Measurements from ENCODE around the gene RABGAP1L. TPM values are rescaled to one million over a fixed set of nuclear protein-coding genes. Genes with fewer than 3 reads are reported as not detected.
"Not testable (repeated sequence)": the region's sequence is repeated elsewhere in the genome, so short reads cannot be mapped to it uniquely, and the experiment has no call there.

RABGAP1L gene
- total RNA-seq, 6 experiments from 2014 or later = 11.7 to 23.1 (median 18.5) TPM

DNA sequence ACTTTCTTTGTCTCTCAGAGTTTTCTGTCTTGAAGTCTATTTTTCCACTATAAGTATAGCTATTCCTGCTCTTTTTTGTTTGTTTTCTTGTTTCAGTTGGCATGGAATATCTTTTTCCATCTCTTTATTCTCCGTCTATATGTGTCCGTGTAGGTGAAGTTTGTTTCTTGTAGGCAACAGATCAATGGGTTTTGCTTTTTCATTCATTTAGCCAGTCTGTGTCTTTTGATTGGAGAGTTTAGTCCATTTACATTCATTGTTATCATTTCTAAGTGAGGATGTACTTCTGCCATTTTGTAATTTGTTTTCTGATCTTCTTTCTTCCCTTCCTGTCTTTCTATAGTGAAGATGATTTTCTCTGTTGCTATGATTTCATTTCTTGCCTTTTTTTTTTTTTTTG lies 155.9 kb downstream of the RABGAP1L start:
- ATAC-seq (no peak), DNase-seq (no peak)
- no peaks in the 10 kb centered on the region for H3K4me1 ChIP-seq
- H3K36me3 ChIP-seq = no peaks in the 10 kb centered on the region
- intact Hi-C loops (cut with DNase I) = no loop called here
- no peak overlapping the region for H3K27ac ChIP-seq
- no peak overlapping the region for H3K4me3 ChIP-seq
- no CpG with 5 or more reads among the region's 2 CpGs for WGBS (ENCODE audit: insufficient coverage, low coverage, low lambda C conversion rate, missing lambda C conversion rate)
- TF ChIP-seq POLR2A (IDR thresholded peaks at IDR 0.05) = no peak
- no peaks in the 10 kb centered on the region for H3K27me3 ChIP-seq
- H3K9me3 ChIP-seq = peaks cover 0 to 12% (median 0%) of the 10 kb centered on the region in 4 donors

DNA sequence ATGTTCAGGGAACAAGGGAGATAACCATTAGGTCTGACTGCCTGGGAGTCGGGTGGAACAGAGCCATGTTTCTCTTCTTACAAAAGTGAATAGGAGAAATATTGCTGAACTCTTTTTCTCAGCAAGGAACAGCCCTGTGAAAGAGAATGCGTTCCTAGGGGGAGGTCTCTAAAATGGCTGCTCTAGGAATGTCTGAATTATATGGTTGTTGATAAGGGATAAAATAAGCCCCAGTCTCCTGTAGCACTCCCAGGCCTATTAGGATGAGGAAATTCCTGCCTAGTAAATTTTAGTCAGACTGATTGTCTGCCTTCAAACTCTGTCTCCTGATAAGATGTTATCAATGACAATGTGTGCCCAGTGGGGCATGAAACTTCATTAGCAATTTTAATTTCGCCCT lies 161.6 kb downstream of the RABGAP1L start:
- H3K9me3 ChIP-seq; H3K4me1 ChIP-seq; ATAC-seq; H3K27ac ChIP-seq; H3K36me3 ChIP-seq; H3K4me3 ChIP-seq; intact Hi-C loops (cut with DNase I); DNase-seq; H3K27me3 ChIP-seq: not testable (repeated sequence)
- WGBS (ENCODE audit: insufficient coverage, low coverage, low lambda C conversion rate, missing lambda C conversion rate) = 100% methylated on average over 3 of the region's 3 CpGs

GRCh38 chr1:174322202-174322862 lies 163.0 kb downstream of the RABGAP1L start:
- intact Hi-C loops (cut with DNase I) = no loop called here
- no peak overlapping the region for H3K27ac ChIP-seq
- DNase-seq = no peak
- peaks cover 0 to 2% (median 0%) of the 10 kb centered on the region in 4 donors for H3K9me3 ChIP-seq
- no peaks in the 10 kb centered on the region for H3K27me3 ChIP-seq
- H3K36me3 ChIP-seq = no peaks in the 10 kb centered on the region
- WGBS (ENCODE audit: insufficient coverage, low coverage, low lambda C conversion rate, missing lambda C conversion rate) = 78% methylated on average over 1 of the region's 1 CpG
- no peak overlapping the region for H3K4me3 ChIP-seq
- ATAC-seq = no peak
- TF ChIP-seq POLR2A (IDR thresholded peaks at IDR 0.05) = no peak
- TF ChIP-seq, protein P1, sequence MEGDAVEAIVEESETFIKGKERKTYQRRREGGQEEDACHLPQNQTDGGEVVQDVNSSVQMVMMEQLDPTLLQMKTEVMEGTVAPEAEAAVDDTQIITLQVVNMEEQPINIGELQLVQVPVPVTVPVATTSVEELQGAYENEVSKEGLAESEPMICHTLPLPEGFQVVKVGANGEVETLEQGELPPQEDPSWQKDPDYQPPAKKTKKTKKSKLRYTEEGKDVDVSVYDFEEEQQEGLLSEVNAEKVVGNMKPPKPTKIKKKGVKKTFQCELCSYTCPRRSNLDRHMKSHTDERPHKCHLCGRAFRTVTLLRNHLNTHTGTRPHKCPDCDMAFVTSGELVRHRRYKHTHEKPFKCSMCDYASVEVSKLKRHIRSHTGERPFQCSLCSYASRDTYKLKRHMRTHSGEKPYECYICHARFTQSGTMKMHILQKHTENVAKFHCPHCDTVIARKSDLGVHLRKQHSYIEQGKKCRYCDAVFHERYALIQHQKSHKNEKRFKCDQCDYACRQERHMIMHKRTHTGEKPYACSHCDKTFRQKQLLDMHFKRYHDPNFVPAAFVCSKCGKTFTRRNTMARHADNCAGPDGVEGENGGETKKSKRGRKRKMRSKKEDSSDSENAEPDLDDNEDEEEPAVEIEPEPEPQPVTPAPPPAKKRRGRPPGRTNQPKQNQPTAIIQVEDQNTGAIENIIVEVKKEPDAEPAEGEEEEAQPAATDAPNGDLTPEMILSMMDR (IDR thresholded peaks at IDR 0.05) = no peak
- no peaks in the 10 kb centered on the region for H3K4me1 ChIP-seq

GRCh38 chr1:174324493-174324892 lies 165.2 kb downstream of the RABGAP1L start:
- Histone ChIP-seq H3K9me3 (peaks cover 0 to 2% (median 0%) of the 10 kb centered on the region in 4 donors), H3K27me3 (no peaks in the 10 kb centered on the region), H3K4me1 (no peaks in the 10 kb centered on the region), H3K4me3 (no peak overlapping the region), H3K27ac (no peak overlapping the region), H3K36me3 (no peaks in the 10 kb centered on the region)
- intact Hi-C loops (cut with DNase I) = no loop called here
- ATAC-seq (no peak), DNase-seq (no peak)
- no peak for TF ChIP-seq POLR2A (IDR thresholded peaks at IDR 0.05)
- TF ChIP-seq, protein P1 (IDR thresholded peaks at IDR 0.05) = no peak
- 100% methylated on average over 1 of the region's 1 CpG for WGBS (ENCODE audit: insufficient coverage, low coverage, low lambda C conversion rate, missing lambda C conversion rate)

- TF ChIP-seq, protein P1 (IDR thresholded peaks at IDR 0.05) = no peak
- no peak for TF ChIP-seq POLR2A (IDR thresholded peaks at IDR 0.05)
- 47% methylated on average over 1 of the region's 1 CpG for WGBS (ENCODE audit: insufficient coverage, low coverage, low lambda C conversion rate, missing lambda C conversion rate)
- no peak overlapping the region for H3K27ac ChIP-seq
- H3K27me3 ChIP-seq = no peaks in the 10 kb centered on the region
- no peaks in the 10 kb centered on the region for H3K4me1 ChIP-seq
- ATAC-seq (no peak), DNase-seq (no peak)
- peaks cover 0 to 2% (median 0%) of the 10 kb centered on the region in 4 donors for H3K9me3 ChIP-seq
- no peak overlapping the region for H3K4me3 ChIP-seq
- no peaks in the 10 kb centered on the region for H3K36me3 ChIP-seq
- intact Hi-C loops (cut with DNase I) = no loop called here
Measured at GRCh38 chr1:174324939-174325338, 165.6 kb downstream of the RABGAP1L start.

Measured in right lobe of liver (tissue), 6 donors.